ENCODE measurements around the gene COPE.

GRCh38 chr19:18942692-18943091, 23.5 kb upstream of the COPE start:
- no peak for TF ChIP-seq ZNF384 (IDR thresholded peaks at IDR 0.05)
- TF ChIP-seq HDGF (IDR thresholded peaks at IDR 0.05; ENCODE audit: borderline replicate concordance), result no peak
- no peak for TF ChIP-seq ELF4 (IDR thresholded peaks at IDR 0.05)
- no peak for TF ChIP-seq FOXK2 (IDR thresholded peaks at IDR 0.05)
- no peak for TF ChIP-seq FOXM1 (IDR thresholded peaks at IDR 0.05; ENCODE audit: borderline replicate concordance)
- TF ChIP-seq BHLHE40 (IDR thresholded peaks at IDR 0.05; ENCODE audit: borderline replicate concordance), result no peak
- TF ChIP-seq FOXA1 (IDR thresholded peaks at IDR 0.05), result no peak
- no peak for TF ChIP-seq SP1 (IDR thresholded peaks at IDR 0.05)
- no peak for TF ChIP-seq TARDBP (IDR thresholded peaks at IDR 0.05)
- TF ChIP-seq L3MBTL2 (conservative IDR thresholded peaks at IDR 0.05), result no peak
- no peak for TF ChIP-seq ARNT (IDR thresholded peaks at IDR 0.05)
